Left lung (tissue), 10 donors: ENCODE measurements around the gene HPX. TPM values are rescaled to one million over a fixed set of nuclear protein-coding genes. Genes with fewer than 3 reads are reported as not detected.

Experiments used
- ATAC-seq: fragments of 200-7000 bp; cut with Tn5 transposase; one replicate; pipeline ENCODE4 v1.9.1; 2020; ENCODE audit warnings: moderate library complexity
- DNase-seq, 4 donors: peaks; one replicate each; pipeline ENCODE4 v3.0.0-alpha.2; 2013 to 2020
- H3K27ac ChIP-seq, 2 donors: fragments of 200-600 bp; sonication (generic) in 1 of 2; one replicate each; pipeline versions ENCODE4 v1.5.0 to v1.8.0; 2020 to 2021
- H3K27me3 ChIP-seq, 2 donors: fragments of 200-600 bp; sonication (generic) in 1 of 2; one replicate each; pipeline versions ENCODE4 v1.5.0 to v1.8.0; 2020 to 2021
- H3K36me3 ChIP-seq, 2 donors: fragments of 200-600 bp; sonication (generic) in 1 of 2; one replicate each; pipeline versions ENCODE4 v1.5.0 to v1.8.0; 2020 to 2021
- H3K4me1 ChIP-seq, 2 donors: fragments of 200-600 bp; one replicate each; pipeline ENCODE4 v1.8.0; 2021
- H3K4me3 ChIP-seq, 2 donors: fragments of 200-600 bp; sonication (generic) in 1 of 2; one replicate each; pipeline versions ENCODE4 v1.5.0 to v1.8.0; 2020 to 2021; ENCODE audit warnings: mild to moderate bottlenecking in 1 of 2
- H3K9me3 ChIP-seq, 2 donors: fragments of 200-600 bp; sonication (generic) in 1 of 2; one replicate each; pipeline versions ENCODE4 v1.5.0 to v1.8.0; 2020 to 2021
- CTCF ChIP-seq, 2 donors: fragments of 200-600 bp; sonication (generic) in 1 of 2; IDR thresholded peaks; one replicate each; pipeline versions ENCODE4 v1.5.0 to v1.8.0; 2021; ENCODE audit warnings: antibody characterized with exemption in 2 of 2
- intact Hi-C, 2 donors: fragments of 100-400 bp; cut with DNase I; formaldehyde crosslinking; loops; one replicate each; pipeline versions ENCODE4 v1.11.2 to v1.14.2; 2022
- polyA plus RNA-seq, 6 donors: library from polyadenylated mRNA; unstranded; fragments of 120-200 nt; gene quantifications; one replicate each; pipeline ENCODE4 v1.2.1, GENCODE V29; 2013; ENCODE audit not compliant: insufficient read length in 6 of 6
- total RNA-seq, 2 donors: library from RNA; stranded (reverse); fragmentation: NEBNext Ultra II Directional; extraction: Animal tissue kit (Norgen Biotek cat#: 25700); gene quantifications; one replicate each; pipeline ENCODE4 v1.2.1, GENCODE V29; 2021
- donor health status: DM: no; HTN: yes; CAD: no.
- donor health status: DM: no; HTN: no; CAD: no.

The HPX gene
- total and polyA plus RNA-seq, 8 donors, result 0.86 to 11.4 (median 6.2) TPM

GRCh38 chr11:6468712-6469495 lies 28.1 kb upstream of the HPX start:
- no peaks in the 10 kb centered on the region for H3K27me3 ChIP-seq
- peak; percentile 76 for ATAC-seq
- H3K36me3 ChIP-seq, result peaks cover 0 to 21% of the 10 kb centered on the region in 2 donors
- no peak for TF ChIP-seq CTCF (IDR thresholded peaks at IDR 0.05)
- peak; percentile 85 to 95 (median 86) for DNase-seq
- peak overlapping the region in 1 of 2 donors; percentile 55 for H3K27ac ChIP-seq
- intact Hi-C loops, result no loop called here
- H3K4me3 ChIP-seq, result no peak overlapping the region
- peaks cover 17 to 25% of the 10 kb centered on the region in 2 donors for H3K4me1 ChIP-seq
- H3K9me3 ChIP-seq, result no peaks in the 10 kb centered on the region

DNA sequence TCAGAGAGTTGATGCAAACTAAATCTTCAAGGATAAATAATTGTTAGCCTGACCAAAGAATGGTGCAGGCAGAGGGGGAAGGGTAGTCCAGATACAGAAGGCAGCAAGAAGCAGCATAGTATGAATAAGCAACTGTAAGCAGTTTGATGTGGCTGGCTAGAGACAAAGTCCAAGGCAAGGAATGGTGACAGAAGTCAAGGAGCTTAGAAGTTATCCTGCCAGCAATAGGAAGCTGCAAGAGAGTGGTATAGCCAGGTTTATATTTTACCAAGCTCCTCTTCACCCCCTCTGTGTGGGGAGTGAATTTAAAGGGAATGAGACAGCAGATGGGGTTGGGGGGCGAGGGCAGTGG lies 18.3 kb upstream of the HPX start:
- H3K4me3 ChIP-seq, result no peak overlapping the region
- H3K27ac ChIP-seq, result no peak overlapping the region
- ATAC-seq (peak; percentile 7), DNase-seq (no peak)
- peaks cover 0 to 68% of the 10 kb centered on the region in 2 donors for H3K36me3 ChIP-seq
- no peak for TF ChIP-seq CTCF (IDR thresholded peaks at IDR 0.05)
- no peaks in the 10 kb centered on the region for H3K9me3 ChIP-seq
- intact Hi-C loops, result no loop called here
- H3K4me1 ChIP-seq, result no peaks in the 10 kb centered on the region
- no peaks in the 10 kb centered on the region for H3K27me3 ChIP-seq

DNA sequence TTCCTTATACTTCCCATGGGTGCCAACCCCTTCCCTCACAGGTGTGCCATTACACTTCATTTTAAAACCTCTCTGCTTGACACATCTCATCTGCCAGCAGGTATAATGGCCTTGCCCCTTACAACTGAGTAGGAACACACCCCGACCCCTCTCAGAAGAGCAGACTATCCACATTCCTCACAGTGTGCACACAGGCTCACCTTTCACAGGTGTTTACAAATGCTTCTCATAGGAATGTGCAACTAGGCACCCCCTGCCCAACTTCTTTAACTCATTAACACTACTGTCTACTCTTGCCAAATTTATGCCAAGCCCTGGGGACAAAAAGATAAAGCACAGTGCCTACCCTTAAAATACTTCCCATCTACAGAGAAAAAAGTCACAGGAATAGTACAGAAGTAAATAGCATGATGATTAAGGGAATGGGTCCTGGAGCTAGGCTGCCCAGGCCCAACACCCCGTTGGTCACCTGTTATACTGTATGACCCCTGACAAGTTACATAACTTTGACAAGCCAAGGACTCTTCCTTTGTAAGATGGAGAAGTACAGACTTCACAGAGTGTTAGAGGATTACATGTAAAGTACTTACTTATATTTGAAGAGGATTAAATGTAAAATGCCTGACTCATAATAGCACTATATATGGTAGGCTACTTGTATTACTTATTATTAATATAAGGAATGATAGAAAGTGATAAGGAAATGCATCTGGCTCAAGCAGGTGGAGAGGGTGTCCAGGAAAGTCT lies 17.7 kb upstream of the HPX start:
- Histone ChIP-seq H3K27me3 (no peaks in the 10 kb centered on the region), H3K9me3 (no peaks in the 10 kb centered on the region), H3K4me3 (no peak overlapping the region), H3K36me3 (peaks cover 0 to 68% of the 10 kb centered on the region in 2 donors), H3K27ac (no peak overlapping the region), H3K4me1 (no peaks in the 10 kb centered on the region)
- DNase-seq (peak in 1 of 4 donors; percentile 39), ATAC-seq (peak; percentile 85)
- no peak for TF ChIP-seq CTCF (IDR thresholded peaks at IDR 0.05)
- intact Hi-C loops, result no loop called here

DNA sequence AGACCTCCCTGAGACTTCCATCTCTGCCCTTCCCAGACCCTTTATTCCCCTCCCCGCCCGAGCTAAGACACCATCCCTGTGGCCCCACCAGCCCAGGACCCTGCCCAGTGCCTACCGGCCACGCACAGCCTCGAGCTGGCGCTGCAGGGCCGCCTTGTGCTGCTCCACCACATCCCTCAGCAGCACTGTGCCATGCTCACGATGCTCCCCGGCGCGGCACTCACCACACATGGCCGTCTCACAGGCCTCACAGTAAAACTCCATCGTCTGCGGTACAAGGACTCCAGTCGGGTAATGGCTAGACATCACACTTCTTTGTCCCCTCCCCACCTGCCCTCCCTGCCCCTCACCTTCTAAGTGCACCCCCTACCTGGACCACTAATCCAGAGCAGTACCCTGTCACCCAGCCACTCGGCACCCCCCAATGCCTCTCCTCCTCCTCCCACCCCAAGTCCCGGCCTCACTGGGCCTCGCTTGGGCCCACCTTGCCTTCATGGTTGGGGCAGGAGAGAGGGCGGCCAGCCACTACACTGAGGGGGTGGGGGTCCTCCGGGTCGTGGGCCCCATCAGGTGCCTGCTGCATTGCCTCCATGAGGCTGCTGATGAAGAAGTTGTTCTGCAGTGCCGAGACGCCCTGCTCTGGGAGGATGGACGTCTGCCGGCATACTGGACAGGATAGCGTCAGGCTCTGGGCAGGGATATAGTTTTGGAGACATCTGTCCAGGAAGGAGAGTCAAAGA lies 17.0 kb upstream of the HPX start:
- no peak for TF ChIP-seq CTCF (IDR thresholded peaks at IDR 0.05)
- Histone ChIP-seq H3K27me3 (no peaks in the 10 kb centered on the region), H3K9me3 (no peaks in the 10 kb centered on the region), H3K36me3 (peaks cover 0 to 69% of the 10 kb centered on the region in 2 donors), H3K4me1 (no peaks in the 10 kb centered on the region), H3K27ac (no peak overlapping the region), H3K4me3 (no peak overlapping the region)
- intact Hi-C loops, result no loop called here
- ATAC-seq, result no peak
- peak in 1 of 4 donors; percentile 70 for DNase-seq
